HEK293 (cell line): Measurements from ENCODE around the gene SPACA6.
A peak's percentile ranks its signal among the peaks of the same experiment; 100 is the strongest.

Experiments
- BCL6B ChIP-seq: fragments of 450-650 bp; formaldehyde crosslinking; IDR thresholded peaks from 2 replicates; pipeline ENCODE4 v1.5.1; 2017; ENCODE audit warnings: missing biosample characterization, missing genetic modification characterization
- HOXC10 ChIP-seq: sonication (generic); formaldehyde crosslinking; IDR thresholded peaks from 2 replicates; pipeline ENCODE4 v1.8.1; 2023; ENCODE audit warnings: mild to moderate bottlenecking, missing genetic modification reagents
- HOXD13 ChIP-seq: sonication (generic); formaldehyde crosslinking; IDR thresholded peaks from 2 replicates; pipeline ENCODE4 v1.8.0; 2022; ENCODE audit warnings: missing genetic modification reagents, borderline replicate concordance
- INSM2 ChIP-seq: fragments of 450-650 bp; formaldehyde crosslinking; IDR thresholded peaks from 2 replicates; pipeline ENCODE4 v1.5.1; 2016; ENCODE audit warnings: missing biosample characterization, missing genetic modification characterization
- PRDM6 ChIP-seq: fragments of 450-650 bp; formaldehyde crosslinking; IDR thresholded peaks from 2 replicates; pipeline ENCODE4 v1.5.1; 2017; ENCODE audit warnings: missing biosample characterization, missing genetic modification characterization
- ZBTB6 ChIP-seq: fragments of 450-650 bp; formaldehyde crosslinking; IDR thresholded peaks from 2 replicates; pipeline ENCODE4 v1.5.1; 2017; ENCODE audit warnings: missing biosample characterization, missing genetic modification characterization
- ZBTB8A ChIP-seq: fragments of 450-650 bp; formaldehyde crosslinking; IDR thresholded peaks from 2 replicates; pipeline ENCODE4 v1.5.1; 2016; ENCODE audit warnings: missing biosample characterization, missing genetic modification characterization
- ZFHX2 ChIP-seq: fragments of 450-650 bp; formaldehyde crosslinking; conservative IDR thresholded peaks from 2 replicates; pipeline ENCODE4 v1.5.1; 2016; ENCODE audit warnings: missing biosample characterization, missing genetic modification characterization
- ZNF121 ChIP-seq: fragments of 450-650 bp; formaldehyde crosslinking; IDR thresholded peaks from 2 replicates; pipeline ENCODE4 v1.5.1; 2016; ENCODE audit warnings: missing biosample characterization, missing genetic modification characterization
- ZNF138 ChIP-seq: fragments of 450-650 bp; formaldehyde crosslinking; IDR thresholded peaks from 2 replicates; pipeline ENCODE4 v1.5.1; 2016; ENCODE audit warnings: missing biosample characterization, missing genetic modification characterization, borderline replicate concordance
- ZNF148 ChIP-seq: fragments of 450-650 bp; formaldehyde crosslinking; IDR thresholded peaks from 2 replicates; pipeline ENCODE4 v1.5.0; 2017; ENCODE audit warnings: missing biosample characterization, missing genetic modification characterization, borderline replicate concordance
- ZNF16 ChIP-seq: fragments of 450-650 bp; formaldehyde crosslinking; IDR thresholded peaks from 2 replicates; pipeline ENCODE4 v1.5.1; 2016; ENCODE audit warnings: low read depth, missing biosample characterization, missing genetic modification characterization
- ZNF24 ChIP-seq: fragments of 450-650 bp; formaldehyde crosslinking; IDR thresholded peaks from 2 replicates; pipeline ENCODE4 v1.5.1; 2016; ENCODE audit warnings: missing biosample characterization, missing genetic modification characterization
- ZNF292 ChIP-seq: fragments of 450-650 bp; formaldehyde crosslinking; IDR thresholded peaks from 2 replicates; pipeline ENCODE4 v1.5.1; 2016; ENCODE audit warnings: low read depth, missing biosample characterization, missing genetic modification characterization, borderline replicate concordance
- ZNF404 ChIP-seq: fragments of 450-650 bp; formaldehyde crosslinking; IDR thresholded peaks from 2 replicates; pipeline ENCODE4 v1.5.1; 2017; ENCODE audit warnings: missing biosample characterization, missing genetic modification characterization
- ZNF561 ChIP-seq: fragments of 450-650 bp; IDR thresholded peaks from 2 replicates; pipeline ENCODE4 v1.5.1; 2018; ENCODE audit warnings: missing biosample characterization, missing genetic modification characterization, borderline replicate concordance
- ZNF629 ChIP-seq: fragments of 450-650 bp; formaldehyde crosslinking; IDR thresholded peaks from 2 replicates; pipeline ENCODE4 v1.5.1; 2017; ENCODE audit warnings: missing biosample characterization, missing genetic modification characterization
- ZNF639 ChIP-seq: fragments of 450-650 bp; formaldehyde crosslinking; IDR thresholded peaks from 2 replicates; pipeline ENCODE4 v1.5.1; 2016; ENCODE audit warnings: missing biosample characterization, missing genetic modification characterization
- ZNF677 ChIP-seq: fragments of 450-650 bp; IDR thresholded peaks from 2 replicates; pipeline ENCODE4 v1.5.0; 2018; ENCODE audit warnings: missing biosample characterization, mild to moderate bottlenecking, missing genetic modification characterization, moderate library complexity
- ZNF692 ChIP-seq: fragments of 450-650 bp; formaldehyde crosslinking; IDR thresholded peaks from 2 replicates; pipeline ENCODE4 v1.5.1; 2016; ENCODE audit warnings: missing biosample characterization, missing genetic modification characterization
- ZNF747 ChIP-seq: fragments of 450-650 bp; formaldehyde crosslinking; IDR thresholded peaks from 2 replicates; pipeline ENCODE4 v1.5.1; 2016; ENCODE audit warnings: missing biosample characterization, missing genetic modification characterization
- ZSCAN18 ChIP-seq: fragments of 450-650 bp; formaldehyde crosslinking; IDR thresholded peaks from 2 replicates; pipeline ENCODE4 v1.5.1; 2016; ENCODE audit warnings: missing biosample characterization, missing genetic modification characterization
- ZSCAN5A ChIP-seq: fragments of 450-650 bp; formaldehyde crosslinking; IDR thresholded peaks from 2 replicates; pipeline ENCODE4 v1.5.1; 2016; ENCODE audit warnings: missing biosample characterization, missing genetic modification characterization

Gene SPACA6

GRCh38 chr19:51688671-51689571 lies 4.2 kb upstream of the SPACA6 start (continued):
- TF ChIP-seq INSM2 (tag by site-specific recombination) = no peak
- 0 out of 2 replicates have a peak, but pooled peaks have one; percentile 75 for TF ChIP-seq ZNF404
- TF ChIP-seq ZNF292 (tag by site-specific recombination) = no peak
- peak; percentile 72; the same call in 1 of the 2 replicates for TF ChIP-seq ZNF121
- peak; percentile 70; the same call in 1 of the 2 replicates for TF ChIP-seq ZNF639 (tag by site-specific recombination)
- TF ChIP-seq BCL6B (tag by site-specific recombination) = peak; percentile 65; the same call in 1 of the 2 replicates
- no peak for TF ChIP-seq ZNF677 (tag by site-specific recombination)
- TF ChIP-seq ZSCAN5A (tag by site-specific recombination) = peak; percentile 62; the same call in 1 of the 2 replicates
- no peak for TF ChIP-seq HOXC10 (CRISPR knock-in tag)
- peak; percentile 89; the same call in 1 of the 2 replicates for TF ChIP-seq ZNF148
- TF ChIP-seq ZNF138 (tag by site-specific recombination) = no peak
- TF ChIP-seq ZNF629 = no peak
- TF ChIP-seq HOXD13 = no peak
- peak; percentile 68 for TF ChIP-seq ZNF692 (tag by site-specific recombination)
- TF ChIP-seq ZFHX2 = peak; percentile 80
- TF ChIP-seq ZNF747 = no peak
- no peak; the same call in 1 of the 2 replicates for TF ChIP-seq ZNF24 (tag by site-specific recombination)
- no peak for TF ChIP-seq ZNF16
- peak; percentile 97 for TF ChIP-seq ZSCAN18 (tag by site-specific recombination)
- peak; percentile 85; the same call in 1 of the 2 replicates for TF ChIP-seq ZNF561 (tag by site-specific recombination)
- no peak for TF ChIP-seq ZBTB8A
- no peak for TF ChIP-seq ZBTB6 (tag by site-specific recombination)
- no peak for TF ChIP-seq PRDM6 (tag by site-specific recombination)
